ENCODE measurements around the gene PPFIA4.

PPFIA4 gene

GRCh38 chr1:203059485-203059884 is 33.2 kb downstream of the PPFIA4 start:
- no peak for DNase-seq (ENCODE audit: low spot score)
- CTCF ChIA-PET = interaction anchor here (0.8 kb wide), 1 partner anchor 69 kb away, joined by 3 read pairs; the partner anchor contains the start of gene ADORA1
- no peak for TF ChIP-seq CTCF (conservative IDR thresholded peaks at IDR 0.05; ENCODE audit: low read depth)
- POLR2A ChIA-PET (ENCODE audit: low non-redundant PET) = interaction anchor here (0.7 kb wide), 1 partner anchor 30 kb away, joined by 4 read pairs; no protein-coding TSS in a partner anchor
- no peak overlapping the region for H3K27ac ChIP-seq

- ChIA-PET CTCF (interaction anchor here (1.1 kb wide), 1 partner anchor 21 kb away, joined by 5 read pairs; no protein-coding TSS in a partner anchor), POLR2A (ENCODE audit: low non-redundant PET) (no interaction called here)
- no peak overlapping the region for H3K27ac ChIP-seq
- TF ChIP-seq CTCF (conservative IDR thresholded peaks at IDR 0.05; ENCODE audit: low read depth) = no peak
- DNase-seq (ENCODE audit: low spot score) = no peak
These were observed 33.8 kb downstream of the PPFIA4 start for GRCh38 chr1:203060115-203060514.

- H3K27ac ChIP-seq = no peak overlapping the region
- TF ChIP-seq CTCF (conservative IDR thresholded peaks at IDR 0.05; ENCODE audit: low read depth) = no peak
- ChIA-PET CTCF (interaction anchor here (0.5 to 1.1 kb wide), 2 partner anchors 13 to 204 kb away, joined by 3 read pairs; no protein-coding TSS in a partner anchor), POLR2A (ENCODE audit: low non-redundant PET) (no interaction called here)
- no peak for DNase-seq (ENCODE audit: low spot score)
These were observed 37.0 kb downstream of the PPFIA4 start for GRCh38 chr1:203063287-203063686.

GRCh38 chr1:203065191-203065590 is 38.9 kb downstream of the PPFIA4 start:
- ChIA-PET POLR2A (ENCODE audit: low non-redundant PET) (no interaction called here), CTCF (interaction anchor here (1.3 to 1.7 kb wide), 3 partner anchors 25 to 204 kb away, joined by 3 to 6 read pairs (median 4); no protein-coding TSS in a partner anchor)
- H3K27ac ChIP-seq = no peak overlapping the region
- no peak for TF ChIP-seq CTCF (conservative IDR thresholded peaks at IDR 0.05; ENCODE audit: low read depth)
- DNase-seq (ENCODE audit: low spot score) = no peak

GRCh38 chr1:203065986-203066385 is 39.7 kb downstream of the PPFIA4 start:
- DNase-seq (ENCODE audit: low spot score) = no peak
- no peak for TF ChIP-seq CTCF (conservative IDR thresholded peaks at IDR 0.05; ENCODE audit: low read depth)
- CTCF ChIA-PET = interaction anchor here (0.7 to 1.7 kb wide), 9 partner anchors 9 to 207 kb away, joined by 3 to 6 read pairs (median 3); no protein-coding TSS in a partner anchor
- H3K27ac ChIP-seq = no peak overlapping the region
- POLR2A ChIA-PET (ENCODE audit: low non-redundant PET) = no interaction called here

- CTCF ChIA-PET = interaction anchor here (0.5 to 1.7 kb wide), 10 partner anchors 10 to 1586 kb away, joined by 3 to 7 read pairs (median 4); no protein-coding TSS in a partner anchor
These were observed 40.7 kb downstream of the PPFIA4 start for GRCh38 chr1:203066965-203067364.

More at GRCh38 chr1:203066965-203067364, 40.7 kb downstream of the PPFIA4 start:
- DNase-seq (ENCODE audit: low spot score) = no peak
- POLR2A ChIA-PET (ENCODE audit: low non-redundant PET) = no interaction called here
- H3K27ac ChIP-seq = no peak overlapping the region
- TF ChIP-seq CTCF (conservative IDR thresholded peaks at IDR 0.05; ENCODE audit: low read depth) = no peak

All from RWPE1 (cell line).